PC-3 (cell line): Measurements from ENCODE around the gene AVEN. TPM values are rescaled to one million over a fixed set of nuclear protein-coding genes. Genes with fewer than 3 reads are reported as not detected.
A peak's percentile ranks its signal among the peaks of the same experiment; 100 is the strongest.
"Not testable (repeated sequence)": the region's sequence is repeated elsewhere in the genome, so short reads cannot be mapped to it uniquely, and the experiment has no call there.

ENCODE experiments used
- ATAC-seq: fragments of 200-7000 bp; cut with Tn5 transposase; 2 replicates; pipeline ENCODE4 v1.9.1; 2020; ENCODE audit warnings: mild to moderate bottlenecking, moderate library complexity
- BruUV-seq: library from RNA; stranded (reverse); fragments of 400-500 nt; replicated peaks from 2 replicates; lab custom pipeline; 2021; lab: Mats Ljungman, UMichigan
- CTCF ChIA-PET: fragments of 300-600 bp; sonication (Branson Sonifier 250); formaldehyde crosslinking; loops from one replicate; lab custom pipeline; 2022; ENCODE audit warnings: antibody characterized with exemption; lab: Charles Lee
- POLR2A ChIA-PET: fragments of 300-600 bp; sonication (Branson Sonifier 250); formaldehyde crosslinking; loops from one replicate; lab custom pipeline; 2022; ENCODE audit warnings: antibody characterized with exemption; ENCODE audit not compliant: unreplicated experiment; lab: Charles Lee
- DNase-seq: peaks from one replicate; pipeline ENCODE4 v3.0.0-alpha.2; 2015
- H2AFZ ChIP-seq: fragments of 300-600 bp; sonication (generic); 2 replicates; pipeline ENCODE4 v1.6.0; 2016; ENCODE audit warnings: antibody characterized with exemption, low read length
- H3F3A ChIP-seq: fragments of 300-600 bp; sonication (generic); one replicate; pipeline ENCODE4 v1.6.0; 2017; ENCODE audit warnings: antibody characterized with exemption, low read length, control low read depth, mild to moderate bottlenecking; ENCODE audit not compliant: unreplicated experiment
- H3K27ac ChIP-seq: fragments of 300-600 bp; sonication (generic); 2 replicates; pipeline ENCODE4 v1.5.1; 2016; ENCODE audit warnings: mild to moderate bottlenecking, low read length
- H3K27me3 ChIP-seq: fragments of 300-600 bp; sonication (generic); 2 replicates; pipeline ENCODE4 v1.6.1; 2016; ENCODE audit warnings: low read length, mixed read lengths
- H3K36me3 ChIP-seq: fragments of 300-600 bp; sonication (generic); 2 replicates; pipeline ENCODE4 v1.6.1; 2016; ENCODE audit warnings: low read depth, mixed run types, low read length, mixed read lengths
- H3K4me1 ChIP-seq: fragments of 300-600 bp; sonication (generic); 2 replicates; pipeline ENCODE4 v1.5.1; 2016; ENCODE audit warnings: low read length; ENCODE audit not compliant: insufficient read depth
- H3K4me2 ChIP-seq: fragments of 300-600 bp; sonication (generic); 2 replicates; pipeline ENCODE4 v1.6.0; 2016; ENCODE audit warnings: low read length
- H3K4me3 ChIP-seq: fragments of 300-600 bp; sonication (generic); 2 replicates; pipeline ENCODE4 v1.5.1; 2016; ENCODE audit warnings: mild to moderate bottlenecking, low read length, mixed read lengths
- H3K79me2 ChIP-seq: fragments of 300-600 bp; sonication (generic); 2 replicates; pipeline ENCODE4 v1.6.1; 2017; ENCODE audit warnings: low read length, mixed read lengths
- H3K9ac ChIP-seq: fragments of 300-600 bp; sonication (generic); 2 replicates; pipeline ENCODE4 v1.6.0; 2016; ENCODE audit warnings: mild to moderate bottlenecking, low read length
- H3K9me2 ChIP-seq: fragments of 300-600 bp; sonication (generic); replicated peaks from 2 replicates; pipeline ENCODE4 v1.6.1; 2016; ENCODE audit warnings: mixed run types, low read length, mixed read lengths
- H3K9me3 ChIP-seq: fragments of 300-600 bp; sonication (generic); 2 replicates; pipeline ENCODE4 v1.6.1; 2016; ENCODE audit warnings: low read length, mixed read lengths
- H4K20me1 ChIP-seq: fragments of 300-600 bp; sonication (generic); 2 replicates; pipeline ENCODE4 v1.6.1; 2016; ENCODE audit warnings: low read length, mixed read lengths
- CTCF ChIP-seq: fragments of 300-600 bp; sonication (generic); conservative IDR thresholded peaks from 2 replicates; pipeline ENCODE4 v1.5.1; 2017; ENCODE audit warnings: antibody characterized with exemption, low read depth, mild to moderate bottlenecking, low read length
- EZH2 ChIP-seq: fragments of 300-600 bp; sonication (generic); IDR thresholded peaks from one replicate; pipeline ENCODE4 v1.6.1; 2017; ENCODE audit warnings: antibody characterized with exemption, mild to moderate bottlenecking, low read length; ENCODE audit not compliant: unreplicated experiment
- EZH2phosphoT487 ChIP-seq: fragments of 300-600 bp; sonication (generic); IDR thresholded peaks from 2 replicates; pipeline ENCODE4 v1.6.1; 2018; ENCODE audit warnings: mild to moderate bottlenecking, antibody characterized with exemption, low read length, borderline replicate concordance
- intact Hi-C: fragments of 100-400 bp; cut with micrococcal nuclease; formaldehyde crosslinking; loops from 2 replicates; pipeline ENCODE4 v1.9.0; 2023
- total RNA-seq: library from RNA; depleted of rRNA; stranded (reverse); fragments of >200 nt; gene quantifications from 2 replicates; pipeline ENCODE4 v1.2.3, GENCODE V29; 2014; rRNA removed

AVEN gene
- total RNA-seq, 1 experiment from 2014 or later: 10.5 TPM

- no peaks in the 10 kb centered on the region for H3K9me2 ChIP-seq
- no peak overlapping the region for H3K4me2 ChIP-seq
- ATAC-seq: peak; percentile 55
- H4K20me1 ChIP-seq: no peaks in the 10 kb centered on the region
- no peak overlapping the region for H3K4me3 ChIP-seq
- peaks cover 72% of the 10 kb centered on the region for H3K27me3 ChIP-seq
- no peak overlapping the region for H3K9ac ChIP-seq
- TF ChIP-seq EZH2phosphoT487: no peak
- no peak for TF ChIP-seq EZH2
- no peak for TF ChIP-seq CTCF
- H3K4me1 ChIP-seq: no peaks in the 10 kb centered on the region
- intact Hi-C loops: loop anchor here (5.0 kb wide), 1 partner anchor 145 kb away; the partner anchor contains the start of gene CHRM5
- no peaks in the 10 kb centered on the region for H3K9me3 ChIP-seq
- no peak for DNase-seq
- H3K36me3 ChIP-seq: no peaks in the 10 kb centered on the region
- no peak overlapping the region for H2AFZ ChIP-seq
- ChIA-PET POLR2A (no interaction called here), CTCF (no interaction called here)
- H3K79me2 ChIP-seq: no peaks in the 10 kb centered on the region
- H3F3A ChIP-seq: no peaks in the 10 kb centered on the region
- BruUV-seq: no TSS peak
- no peak overlapping the region for H3K27ac ChIP-seq
Observed at GRCh38 chr15:33822479-33822878, 216.5 kb downstream of the AVEN start.

- H3K9me2 ChIP-seq, H3K27ac ChIP-seq, DNase-seq, H3K4me3 ChIP-seq, H3K9ac ChIP-seq, H3K79me2 ChIP-seq, POLR2A ChIA-PET, H3K36me3 ChIP-seq, H3F3A ChIP-seq, CTCF ChIA-PET, BruUV-seq, H3K9me3 ChIP-seq, H2AFZ ChIP-seq, intact Hi-C loops, ATAC-seq, H3K4me2 ChIP-seq, H4K20me1 ChIP-seq, H3K4me1 ChIP-seq: not testable (repeated sequence)
- H3K27me3 ChIP-seq: peaks cover 86% of the 10 kb centered on the region
Observed at GRCh38 chr15:33819499-33819898, 219.5 kb downstream of the AVEN start.

Other genes with a start within 250 kb of the AVEN start
- 0.04 TPM in 1 of 2 replicates, not detected in the other for gene CHRM5, start 70.7 kb downstream of the AVEN start, total RNA-seq
- 50.3 and 66.0 TPM in 2 replicates for gene EMC7, start 62.7 kb upstream of the AVEN start, total RNA-seq
- gene PGBD4, start 62.9 kb upstream of the AVEN start, total RNA-seq: 1.2 and 2.6 TPM in 2 replicates
- 51.6 and 57.6 TPM in 2 replicates for gene KATNBL1, start 170.9 kb upstream of the AVEN start, total RNA-seq
- gene EMC4, start 185.8 kb upstream of the AVEN start, total RNA-seq: 486 and 540 TPM in 2 replicates